Calu3 (cell line): ENCODE measurements around the gene PPP1R15B. TPM values are rescaled to one million over a fixed set of nuclear protein-coding genes. Genes with fewer than 3 reads are reported as not detected.

ENCODE experiments used
- BruUV-seq: library from RNA; stranded (reverse); fragments of 400-500 nt; replicated peaks from 2 replicates; lab custom pipeline; 2021; lab: Mats Ljungman, UMichigan
- CTCF ChIA-PET: fragments of 300-600 bp; sonication (Branson Sonifier 250); formaldehyde crosslinking; loops from one replicate; lab custom pipeline; 2022; ENCODE audit warnings: antibody characterized with exemption; lab: Charles Lee
- DNase-seq: peaks from one replicate; pipeline ENCODE4 v3.0.0; 2022
- H3K27ac Mint-ChIP-seq: one replicate; pipeline ENCODE4 v1.8.0; 2022; ENCODE audit warnings: mixed read lengths; ENCODE audit not compliant: unreplicated experiment
- H3K27me3 Mint-ChIP-seq: one replicate; pipeline ENCODE4 v1.8.0; 2022; ENCODE audit warnings: mixed read lengths; ENCODE audit not compliant: unreplicated experiment
- H3K36me3 Mint-ChIP-seq: one replicate; pipeline ENCODE4 v1.8.0; 2022; ENCODE audit warnings: mild to moderate bottlenecking, moderate library complexity, mixed read lengths; ENCODE audit not compliant: insufficient read depth, unreplicated experiment
- H3K4me1 Mint-ChIP-seq: one replicate; pipeline ENCODE4 v1.8.0; 2022; ENCODE audit warnings: mild to moderate bottlenecking, low read depth, mixed read lengths; ENCODE audit not compliant: unreplicated experiment
- H3K4me3 Mint-ChIP-seq: one replicate; pipeline ENCODE4 v1.8.0; 2022; ENCODE audit warnings: mild to moderate bottlenecking, low read depth, moderate library complexity, mixed read lengths; ENCODE audit not compliant: unreplicated experiment
- H3K9me3 Mint-ChIP-seq: one replicate; pipeline ENCODE4 v1.8.0; 2022; ENCODE audit warnings: low read depth, mixed read lengths; ENCODE audit not compliant: unreplicated experiment
- intact Hi-C: fragments of 100-400 bp; cut with micrococcal nuclease; formaldehyde crosslinking; loops from one replicate; pipeline ENCODE4 v1.10.0; 2022; ENCODE audit not compliant: unreplicated experiment
- total RNA-seq: library from RNA; stranded (reverse); gene quantifications from 2 replicates; pipeline ENCODE4 v1.2.3, GENCODE V29; 2022
- TF ChIP-seq, protein P1 (sequence below): fragments of 200-600 bp; IDR thresholded peaks from one replicate; pipeline ENCODE4 v1.8.0; 2022; ENCODE audit warnings: antibody characterized with exemption; ENCODE audit not compliant: unreplicated experiment

The PPP1R15B gene
- total RNA-seq, 1 experiment from 2014 or later, result 68.8 TPM

DNA sequence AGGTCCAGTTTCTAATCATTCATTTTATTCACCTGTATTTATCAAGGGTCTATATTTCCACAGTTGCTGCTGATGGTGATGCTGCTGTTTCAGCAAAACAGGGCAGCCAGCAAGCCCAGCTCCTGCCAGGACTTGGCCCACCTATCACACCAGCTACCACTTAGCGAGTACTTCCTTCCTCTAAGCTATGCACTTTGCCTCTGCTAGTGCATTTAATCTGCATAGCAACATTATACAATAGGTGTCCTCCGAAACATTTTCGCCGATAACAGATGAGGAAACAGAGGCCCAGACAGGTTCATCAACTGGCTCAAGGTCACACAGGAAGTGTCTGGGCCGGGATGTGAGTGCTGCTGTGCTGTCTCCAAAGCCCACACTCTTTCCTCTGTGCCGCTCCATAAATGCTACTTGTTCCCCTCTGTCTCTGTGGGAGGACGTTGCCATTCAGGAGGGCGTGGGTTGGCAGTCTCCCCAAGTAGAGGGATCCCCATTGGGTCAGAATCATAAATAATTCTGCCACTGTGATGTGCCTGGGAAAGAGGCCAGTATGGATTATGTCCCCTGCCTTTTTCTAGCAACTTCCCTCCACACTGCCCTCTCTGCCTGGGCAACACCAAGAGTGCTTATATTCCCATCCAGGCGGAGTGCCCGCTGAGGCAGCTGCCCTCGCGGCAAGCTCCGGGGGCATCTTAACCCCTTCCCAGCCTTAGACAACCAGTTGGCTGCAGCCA, 42.5 kb downstream of the PPP1R15B start:
- Mint-ChIP-seq H3K4me1 (peaks cover 23% of the 10 kb centered on the region), H3K27me3 (no peaks in the 10 kb centered on the region), H3K27ac (no peak overlapping the region), H3K9me3 (no peaks in the 10 kb centered on the region), H3K4me3 (no peak overlapping the region), H3K36me3 (peaks cover 17% of the 10 kb centered on the region)
- TF ChIP-seq, protein P1, sequence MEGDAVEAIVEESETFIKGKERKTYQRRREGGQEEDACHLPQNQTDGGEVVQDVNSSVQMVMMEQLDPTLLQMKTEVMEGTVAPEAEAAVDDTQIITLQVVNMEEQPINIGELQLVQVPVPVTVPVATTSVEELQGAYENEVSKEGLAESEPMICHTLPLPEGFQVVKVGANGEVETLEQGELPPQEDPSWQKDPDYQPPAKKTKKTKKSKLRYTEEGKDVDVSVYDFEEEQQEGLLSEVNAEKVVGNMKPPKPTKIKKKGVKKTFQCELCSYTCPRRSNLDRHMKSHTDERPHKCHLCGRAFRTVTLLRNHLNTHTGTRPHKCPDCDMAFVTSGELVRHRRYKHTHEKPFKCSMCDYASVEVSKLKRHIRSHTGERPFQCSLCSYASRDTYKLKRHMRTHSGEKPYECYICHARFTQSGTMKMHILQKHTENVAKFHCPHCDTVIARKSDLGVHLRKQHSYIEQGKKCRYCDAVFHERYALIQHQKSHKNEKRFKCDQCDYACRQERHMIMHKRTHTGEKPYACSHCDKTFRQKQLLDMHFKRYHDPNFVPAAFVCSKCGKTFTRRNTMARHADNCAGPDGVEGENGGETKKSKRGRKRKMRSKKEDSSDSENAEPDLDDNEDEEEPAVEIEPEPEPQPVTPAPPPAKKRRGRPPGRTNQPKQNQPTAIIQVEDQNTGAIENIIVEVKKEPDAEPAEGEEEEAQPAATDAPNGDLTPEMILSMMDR, result no peak
- no TSS peak for BruUV-seq
- intact Hi-C loops, result no loop called here
- DNase-seq, result no peak
- CTCF ChIA-PET, result interaction anchor here (0.9 kb wide), 1 partner anchor 9 kb away, joined by 3 read pairs; no protein-coding TSS in a partner anchor

DNA sequence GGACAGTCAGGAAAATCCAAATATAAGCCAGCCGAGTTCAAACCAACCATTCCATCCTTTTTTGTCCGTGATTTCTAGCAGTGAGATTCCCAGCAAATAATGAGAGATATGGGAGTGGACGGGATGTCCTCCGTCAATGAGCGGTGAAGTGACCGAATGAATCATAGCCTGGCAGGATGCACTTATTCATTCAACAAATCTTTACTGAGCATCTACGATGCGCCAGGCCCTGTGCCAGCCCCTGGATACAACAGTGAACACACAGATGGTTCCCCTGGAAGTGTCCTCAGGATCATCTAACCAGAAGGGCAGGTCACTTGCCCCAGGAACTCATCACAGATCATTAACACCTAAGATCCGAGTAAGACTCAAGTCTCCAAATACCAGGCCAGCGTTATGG, 43.7 kb downstream of the PPP1R15B start:
- Mint-ChIP-seq H3K4me1 (peaks cover 35% of the 10 kb centered on the region), H3K36me3 (peaks cover 17% of the 10 kb centered on the region), H3K27me3 (no peaks in the 10 kb centered on the region), H3K27ac (no peak overlapping the region), H3K4me3 (no peak overlapping the region), H3K9me3 (no peaks in the 10 kb centered on the region)
- intact Hi-C loops, result no loop called here
- CTCF ChIA-PET, result no interaction called here
- DNase-seq, result no peak
- TF ChIP-seq, protein P1, result no peak
- no TSS peak for BruUV-seq

DNA sequence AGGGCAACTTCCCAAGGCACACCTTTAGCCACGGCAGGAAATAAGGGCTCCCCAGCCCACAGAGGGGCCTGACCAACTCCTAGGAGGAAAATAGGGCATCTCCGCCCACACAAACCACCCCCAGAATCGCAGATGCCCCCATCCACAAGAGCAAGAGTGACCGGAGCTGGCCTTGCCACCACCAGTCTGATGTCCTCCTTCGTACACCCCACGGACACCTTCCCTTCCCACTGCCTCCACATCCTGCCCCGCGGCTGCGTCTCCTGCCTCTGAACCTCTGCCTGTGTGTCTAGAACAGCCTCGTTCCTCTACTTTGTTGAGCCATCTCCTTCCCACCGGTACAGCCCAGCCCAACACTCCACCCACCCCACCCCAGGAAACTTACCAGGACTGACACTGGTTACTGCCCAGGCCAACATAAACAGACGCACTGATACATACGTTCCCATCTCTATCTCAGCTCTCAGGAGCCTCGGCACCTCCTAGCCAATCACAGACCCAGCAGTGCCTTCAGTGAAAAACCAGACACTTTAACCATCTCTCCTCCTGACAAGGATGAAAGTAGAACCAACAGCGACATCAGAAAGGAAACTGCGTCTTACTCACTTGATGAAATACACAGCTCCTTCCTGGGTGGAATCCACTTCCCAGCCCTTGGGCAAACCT, 44.3 kb downstream of the PPP1R15B start:
- TF ChIP-seq, protein P1, result no peak
- Mint-ChIP-seq H3K27me3 (no peaks in the 10 kb centered on the region), H3K4me1 (peaks cover 37% of the 10 kb centered on the region), H3K4me3 (no peak overlapping the region), H3K36me3 (peaks cover 19% of the 10 kb centered on the region), H3K27ac (no peak overlapping the region), H3K9me3 (no peaks in the 10 kb centered on the region)
- no peak for DNase-seq
- intact Hi-C loops, result no loop called here
- CTCF ChIA-PET, result interaction anchor here (1.2 to 1.4 kb wide), 2 partner anchors 31 to 109 kb away, joined by 5 to 6 read pairs; no protein-coding TSS in a partner anchor
- no TSS peak for BruUV-seq

- no peaks in the 10 kb centered on the region for H3K27me3 Mint-ChIP-seq
These were observed 44.9 kb downstream of the PPP1R15B start for GRCh38 chr1:204366759-204367158.

More at GRCh38 chr1:204366759-204367158, 44.9 kb downstream of the PPP1R15B start:
- CTCF ChIA-PET, result interaction anchor here (1.2 to 1.4 kb wide), 2 partner anchors 32 to 108 kb away, joined by 5 to 6 read pairs; no protein-coding TSS in a partner anchor
- Mint-ChIP-seq H3K4me1 (peaks cover 32% of the 10 kb centered on the region), H3K9me3 (no peaks in the 10 kb centered on the region), H3K36me3 (peaks cover 22% of the 10 kb centered on the region), H3K4me3 (no peak overlapping the region), H3K27ac (no peak overlapping the region)
- peak; percentile 56 for DNase-seq
- intact Hi-C loops, result no loop called here
- TF ChIP-seq, protein P1, result peak; percentile 63
- BruUV-seq, result no TSS peak
